Activated T-helper 17 cell treated with anti-CD3 and anti-CD28 coated beads, Interleukin-2, amount 50 U/mL, for 72 hours (primary cell): ENCODE measurements around the gene RAB22A. TPM values are rescaled to one million over a fixed set of nuclear protein-coding genes. Genes with fewer than 3 reads are reported as not detected.

Experiments
- ATAC-seq: fragments of 150-1000 bp; cut with Tn5 transposase; replicated peaks from 2 replicates; pipeline ENCODE4 v1.10.0; 2021; ENCODE audit warnings: mild to moderate bottlenecking, moderate library complexity
- H3K27ac Mint-ChIP-seq: one replicate; pipeline ENCODE4 v1.8.0; 2022; ENCODE audit warnings: mixed read lengths
- H3K27me3 Mint-ChIP-seq: one replicate; pipeline ENCODE4 v1.8.0; 2022; ENCODE audit warnings: mixed read lengths
- H3K36me3 Mint-ChIP-seq: one replicate; pipeline ENCODE4 v1.8.0; 2022; ENCODE audit warnings: low read depth, mild to moderate bottlenecking, mixed read lengths
- H3K4me1 Mint-ChIP-seq: one replicate; pipeline ENCODE4 v1.8.0; 2022; ENCODE audit warnings: mixed read lengths
- H3K4me3 Mint-ChIP-seq: one replicate; pipeline ENCODE4 v1.8.0; 2022; ENCODE audit warnings: mild to moderate bottlenecking, mixed read lengths
- H3K9me3 Mint-ChIP-seq: one replicate; pipeline ENCODE4 v1.8.0; 2022; ENCODE audit warnings: mixed read lengths
- total RNA-seq, 2 donors: library from RNA; stranded (reverse); gene quantifications; one replicate each; pipeline ENCODE4 v1.2.3, GENCODE V29; 2022

RAB22A gene
- total RNA-seq, 2 donors from 2014 or later: 11.6 to 12.8 TPM

DNA sequence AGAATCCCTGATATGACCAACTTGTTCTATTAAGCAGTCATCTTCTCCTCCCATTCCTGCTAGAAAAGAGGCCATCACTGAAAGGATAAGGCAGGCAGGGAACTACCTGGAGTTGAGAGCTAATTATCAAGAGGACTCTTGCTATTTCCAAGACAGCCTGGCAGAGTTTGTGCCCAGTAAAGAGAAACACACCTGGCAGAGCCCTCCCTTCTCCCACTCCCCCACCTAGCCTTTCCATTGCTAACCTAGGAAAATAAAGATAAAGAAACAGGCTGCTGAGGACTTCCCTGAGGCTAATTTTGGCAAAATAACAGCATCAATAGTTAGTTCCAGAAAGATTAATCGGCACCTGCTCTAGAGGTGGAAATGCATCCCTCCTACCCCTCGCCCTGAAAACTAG lies 20.4 kb upstream of the RAB22A start:
- Mint-ChIP-seq H3K27ac (no peak overlapping the region), H3K4me3 (no peak overlapping the region), H3K4me1 (peaks cover 4% of the 10 kb centered on the region), H3K27me3 (no peaks in the 10 kb centered on the region), H3K36me3 (peaks cover 19% of the 10 kb centered on the region), H3K9me3 (no peaks in the 10 kb centered on the region)
- ATAC-seq: no peak

DNA sequence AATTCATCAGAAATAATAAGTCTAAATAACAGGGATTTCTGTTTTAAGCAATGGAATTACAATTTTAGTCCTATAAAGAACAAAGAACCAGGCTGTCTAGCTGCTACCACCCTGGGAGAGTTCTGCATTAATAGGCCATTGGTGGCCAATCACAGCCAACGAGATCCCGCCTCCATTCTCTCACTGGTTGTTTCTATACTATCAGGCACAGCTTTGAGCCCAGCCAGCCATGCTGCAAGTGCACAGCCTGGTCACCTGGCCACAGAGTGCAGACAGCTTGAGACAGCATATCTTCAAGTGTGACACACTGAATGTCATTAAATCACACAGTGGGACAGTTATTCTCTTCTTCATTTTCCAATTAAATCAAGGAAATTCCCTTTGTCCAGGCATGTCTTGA lies 16.1 kb upstream of the RAB22A start:
- no peak for ATAC-seq
- no peaks in the 10 kb centered on the region for H3K27me3 Mint-ChIP-seq
- peaks cover 17% of the 10 kb centered on the region for H3K4me1 Mint-ChIP-seq
- no peak overlapping the region for H3K4me3 Mint-ChIP-seq
- H3K27ac Mint-ChIP-seq: no peak overlapping the region
- H3K36me3 Mint-ChIP-seq: no peaks in the 10 kb centered on the region
- no peaks in the 10 kb centered on the region for H3K9me3 Mint-ChIP-seq

DNA sequence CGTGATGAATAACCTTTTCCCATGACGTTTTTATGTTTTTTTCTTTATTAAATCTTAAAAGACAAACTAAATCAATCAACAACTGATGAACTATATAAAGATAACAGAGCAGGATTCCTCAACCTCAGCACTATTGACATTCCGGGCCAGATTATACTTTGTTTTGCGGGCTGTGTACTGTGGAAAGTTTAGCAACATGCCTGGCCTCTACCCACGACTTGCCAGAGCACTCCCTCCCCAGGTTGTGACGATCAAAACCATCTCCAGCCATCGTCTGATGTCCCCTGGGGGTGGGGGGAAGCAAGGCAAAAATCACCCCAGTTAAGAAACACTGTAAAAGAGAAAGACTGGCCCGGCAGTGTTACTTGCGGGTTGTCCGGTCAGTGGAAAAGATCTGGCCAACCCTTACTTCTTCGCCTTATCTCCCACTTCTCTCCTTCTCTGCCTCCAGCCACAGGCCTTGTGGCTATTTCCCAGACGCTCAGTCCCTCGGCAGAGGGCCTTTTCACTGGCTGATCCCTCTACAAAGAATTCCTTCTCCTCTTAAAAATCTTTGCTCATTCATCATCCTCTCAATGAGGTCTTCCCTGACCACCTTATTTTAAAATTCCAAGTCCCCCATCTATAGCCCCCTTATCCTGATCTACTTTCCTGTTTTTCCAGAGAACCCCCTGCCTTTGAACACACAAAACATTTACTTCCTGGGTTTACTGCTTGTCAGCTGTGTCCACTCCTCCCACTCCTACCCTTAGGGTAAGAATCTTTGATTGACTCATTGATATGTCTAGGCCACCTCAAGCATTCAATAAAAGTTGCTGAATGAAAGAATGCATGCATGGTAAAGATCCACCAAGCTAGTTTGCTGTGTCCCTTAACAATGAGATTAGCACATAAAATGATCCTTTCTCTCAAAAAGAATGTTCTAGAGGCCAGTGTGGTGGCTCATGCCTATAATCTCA lies 14.7 kb upstream of the RAB22A start:
- Mint-ChIP-seq H3K4me1 (peaks cover 17% of the 10 kb centered on the region), H3K36me3 (no peaks in the 10 kb centered on the region), H3K27ac (peak overlapping the region; percentile 4), H3K27me3 (no peaks in the 10 kb centered on the region), H3K9me3 (no peaks in the 10 kb centered on the region), H3K4me3 (no peak overlapping the region)
- ATAC-seq: no peak

DNA sequence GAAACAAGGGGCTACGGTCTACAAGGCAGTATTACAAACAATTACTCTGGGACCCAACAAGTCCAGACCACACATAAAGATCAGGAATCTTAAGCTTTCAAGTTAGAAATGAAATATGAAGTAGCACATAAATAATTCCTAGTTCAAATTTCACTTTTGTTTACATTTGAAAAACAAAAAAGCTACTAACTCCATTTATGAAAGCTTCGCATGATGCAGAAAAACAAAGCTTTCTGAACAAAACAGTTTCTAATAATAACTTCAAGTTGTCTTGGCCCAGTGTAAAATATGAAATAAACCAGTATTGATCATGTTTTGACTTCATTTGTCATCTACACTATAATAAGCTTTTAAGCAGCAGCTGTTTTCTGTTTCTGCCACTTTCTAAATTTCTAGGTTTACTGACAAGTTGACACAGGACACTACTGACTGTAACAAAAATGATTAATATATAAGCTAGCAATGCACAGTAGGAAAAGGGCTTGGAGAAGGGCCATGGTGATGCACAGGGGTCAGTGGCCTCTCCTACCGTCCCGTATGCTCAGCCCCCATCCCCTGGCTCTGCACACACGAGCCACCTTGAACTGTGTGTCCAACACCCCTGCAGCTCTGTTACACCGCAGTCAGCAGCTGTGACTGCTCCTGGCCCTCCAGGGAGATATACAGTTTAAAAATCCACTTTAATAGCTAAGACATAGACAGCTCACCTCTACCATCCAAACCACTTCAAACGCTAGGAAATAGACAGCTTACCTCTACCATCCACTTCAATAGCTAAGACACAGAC lies 13.3 kb upstream of the RAB22A start:
- no peak overlapping the region for H3K27ac Mint-ChIP-seq
- H3K9me3 Mint-ChIP-seq: no peaks in the 10 kb centered on the region

DNA sequence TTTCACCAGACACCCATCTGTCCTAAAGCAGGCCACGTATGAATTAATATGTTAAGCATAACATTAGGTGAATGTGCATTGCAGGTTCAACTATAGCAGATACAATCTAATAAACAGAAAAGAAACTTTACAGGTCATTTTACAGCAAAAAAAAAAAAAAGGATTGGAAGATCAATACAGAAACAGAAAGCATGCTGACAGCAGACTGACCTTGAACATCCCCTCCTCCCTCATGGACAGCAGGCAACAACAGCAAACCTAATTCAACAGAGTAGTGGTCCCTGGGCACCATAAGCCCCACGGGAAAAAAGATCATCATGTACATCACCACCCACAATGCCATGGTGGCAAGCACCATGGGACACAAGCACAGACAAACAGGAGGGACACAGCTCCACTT lies 12.1 kb upstream of the RAB22A start:
- Mint-ChIP-seq H3K27ac (peak overlapping the region; percentile 34), H3K27me3 (no peaks in the 10 kb centered on the region), H3K4me1 (peaks cover 17% of the 10 kb centered on the region), H3K4me3 (no peak overlapping the region), H3K9me3 (no peaks in the 10 kb centered on the region), H3K36me3 (peaks cover 2% of the 10 kb centered on the region)
- ATAC-seq: no peak

More for the DNA sequence above, 13.3 kb upstream of the RAB22A start:
- no peaks in the 10 kb centered on the region for H3K27me3 Mint-ChIP-seq
- H3K4me3 Mint-ChIP-seq: no peak overlapping the region
- no peaks in the 10 kb centered on the region for H3K36me3 Mint-ChIP-seq
- peaks cover 17% of the 10 kb centered on the region for H3K4me1 Mint-ChIP-seq
- ATAC-seq: no peak

DNA sequence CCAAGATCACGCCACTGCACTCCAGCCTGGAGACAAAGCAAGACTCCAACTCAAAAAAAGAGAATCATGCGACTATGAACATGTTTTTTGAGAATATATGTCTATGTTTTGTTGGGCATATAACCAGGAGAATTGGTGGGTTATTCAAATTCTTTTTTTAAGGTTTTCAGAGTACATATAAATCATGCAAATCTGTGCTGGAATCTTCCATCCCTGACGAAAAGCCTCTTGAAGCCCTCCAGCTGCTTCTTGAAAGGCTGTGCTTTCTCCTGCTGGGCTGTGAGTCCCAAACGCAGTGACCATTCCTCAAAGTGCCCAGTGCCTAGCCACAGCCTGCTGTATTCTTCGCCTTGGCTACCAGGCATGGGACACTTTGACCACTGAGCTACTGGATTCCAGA lies 9.2 kb upstream of the RAB22A start:
- Mint-ChIP-seq H3K9me3 (no peaks in the 10 kb centered on the region), H3K36me3 (peaks cover 17% of the 10 kb centered on the region), H3K27me3 (no peaks in the 10 kb centered on the region), H3K4me3 (no peak overlapping the region), H3K4me1 (peaks cover 20% of the 10 kb centered on the region), H3K27ac (no peak overlapping the region)
- ATAC-seq: no peak

DNA sequence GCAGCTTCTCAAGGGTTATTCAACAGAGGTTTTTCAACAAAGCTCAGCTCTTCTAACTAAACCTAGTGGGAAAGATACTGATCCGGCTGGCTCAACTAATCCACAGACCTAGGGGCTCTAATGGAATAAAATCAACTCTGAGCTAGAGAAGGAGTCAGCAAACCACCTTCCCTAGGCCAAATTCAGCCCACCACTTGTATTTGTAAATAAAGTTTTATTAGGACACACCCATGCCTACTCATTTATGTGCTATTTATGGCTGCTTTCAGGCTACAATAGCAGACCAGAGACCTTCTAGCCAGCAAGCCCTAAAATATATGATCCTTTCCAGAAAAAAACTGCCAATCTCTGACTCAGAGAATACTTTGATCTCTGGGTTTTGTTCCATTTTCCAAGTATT lies 6.0 kb upstream of the RAB22A start:
- no peaks in the 10 kb centered on the region for H3K9me3 Mint-ChIP-seq
- no peak for ATAC-seq
- no peaks in the 10 kb centered on the region for H3K27me3 Mint-ChIP-seq
- H3K27ac Mint-ChIP-seq: peak overlapping the region; percentile 2
- H3K36me3 Mint-ChIP-seq: peaks cover 28% of the 10 kb centered on the region
- H3K4me3 Mint-ChIP-seq: no peak overlapping the region
- peaks cover 35% of the 10 kb centered on the region for H3K4me1 Mint-ChIP-seq

DNA sequence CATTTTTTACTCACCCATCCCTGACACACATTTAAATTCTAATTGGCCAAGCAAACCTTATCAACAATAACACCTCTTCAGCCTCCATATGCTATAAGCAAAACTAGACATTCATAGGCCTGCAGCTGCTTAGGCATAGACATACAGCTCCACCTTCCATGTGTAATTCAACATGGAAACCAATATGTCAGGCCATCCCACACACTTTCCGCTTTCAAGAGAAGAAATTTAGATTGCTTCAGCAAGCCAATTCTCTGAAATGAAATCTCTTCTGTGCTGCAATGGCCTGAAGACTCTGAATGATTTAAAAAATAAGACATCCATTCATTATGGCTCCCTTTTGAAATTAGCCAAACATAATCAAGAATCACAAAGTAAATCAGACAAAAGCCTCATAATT lies 4.5 kb upstream of the RAB22A start:
- H3K27me3 Mint-ChIP-seq: no peaks in the 10 kb centered on the region

DNA sequence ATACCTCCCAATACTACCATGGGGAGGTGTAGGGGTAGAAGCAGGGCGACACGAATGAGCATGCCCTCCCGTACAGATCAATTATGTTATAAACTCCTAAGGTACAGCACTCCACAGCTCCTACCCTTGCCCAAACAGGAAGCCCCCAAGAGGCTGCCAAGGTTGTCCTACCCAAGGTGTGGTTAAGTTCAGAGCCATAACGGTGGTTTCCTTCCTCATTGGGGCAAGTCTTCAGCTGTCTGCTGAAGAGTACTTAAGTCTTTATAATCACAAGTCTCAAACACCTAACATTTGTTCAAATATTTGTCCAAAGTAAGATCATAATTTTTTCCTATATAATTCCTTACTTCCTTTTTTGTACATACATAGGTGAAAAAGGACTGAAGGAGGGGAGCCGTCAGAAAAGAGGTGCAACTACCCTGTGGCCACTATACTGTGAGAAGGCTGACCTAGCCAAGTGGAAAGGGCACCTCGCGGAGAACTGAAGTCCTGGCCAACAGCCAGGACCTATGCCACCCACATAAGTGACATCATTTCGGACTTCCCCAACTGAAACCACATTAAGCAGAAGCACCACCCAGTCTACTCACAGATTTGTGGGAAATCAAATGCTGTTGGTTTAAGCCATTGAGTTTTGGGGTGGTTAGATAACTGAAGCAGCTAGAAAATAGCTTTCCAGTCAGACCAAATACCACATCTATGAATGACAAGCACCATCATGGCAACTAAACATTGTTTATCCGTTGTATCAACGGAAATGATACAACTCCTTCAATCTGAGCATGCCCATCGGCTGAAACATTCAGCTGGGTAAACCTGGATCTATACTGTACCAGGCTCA lies 2.9 kb upstream of the RAB22A start:
- Mint-ChIP-seq H3K4me1 (peaks cover 35% of the 10 kb centered on the region), H3K4me3 (peak overlapping the region; percentile 76), H3K27ac (peak overlapping the region; percentile 97), H3K9me3 (no peaks in the 10 kb centered on the region), H3K27me3 (no peaks in the 10 kb centered on the region), H3K36me3 (peaks cover 38% of the 10 kb centered on the region)
- ATAC-seq: peak; percentile 88

More for the DNA sequence above, 4.5 kb upstream of the RAB22A start:
- ATAC-seq: no peak
- H3K4me1 Mint-ChIP-seq: peaks cover 35% of the 10 kb centered on the region
- peak overlapping the region; percentile 97 for H3K27ac Mint-ChIP-seq
- H3K9me3 Mint-ChIP-seq: no peaks in the 10 kb centered on the region
- H3K36me3 Mint-ChIP-seq: peaks cover 28% of the 10 kb centered on the region
- peak overlapping the region; percentile 76 for H3K4me3 Mint-ChIP-seq

DNA sequence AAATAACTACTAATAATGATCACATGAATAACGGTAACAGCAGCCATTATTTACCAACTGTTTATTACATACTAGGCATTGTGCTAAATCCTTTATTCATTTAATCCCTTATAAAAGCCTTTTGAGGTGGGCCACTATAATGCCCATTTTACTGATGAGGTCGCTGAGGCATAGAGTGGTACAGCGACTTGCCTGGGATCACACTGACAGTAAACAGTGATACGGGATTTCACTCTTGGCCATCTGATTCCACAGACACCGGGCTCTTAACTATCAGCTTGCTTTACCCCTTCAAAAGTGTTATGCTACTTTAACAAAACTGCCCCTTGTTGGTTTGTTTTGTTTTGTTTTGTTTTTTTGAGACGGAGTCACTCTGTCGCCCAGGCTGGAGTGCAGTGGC lies 2.2 kb upstream of the RAB22A start:
- peaks cover 35% of the 10 kb centered on the region for H3K4me1 Mint-ChIP-seq
- peak overlapping the region; percentile 97 for H3K27ac Mint-ChIP-seq
- ATAC-seq: peak; percentile 1
- H3K36me3 Mint-ChIP-seq: peaks cover 43% of the 10 kb centered on the region
- no peaks in the 10 kb centered on the region for H3K9me3 Mint-ChIP-seq
- peak overlapping the region; percentile 76 for H3K4me3 Mint-ChIP-seq
- H3K27me3 Mint-ChIP-seq: no peaks in the 10 kb centered on the region

DNA sequence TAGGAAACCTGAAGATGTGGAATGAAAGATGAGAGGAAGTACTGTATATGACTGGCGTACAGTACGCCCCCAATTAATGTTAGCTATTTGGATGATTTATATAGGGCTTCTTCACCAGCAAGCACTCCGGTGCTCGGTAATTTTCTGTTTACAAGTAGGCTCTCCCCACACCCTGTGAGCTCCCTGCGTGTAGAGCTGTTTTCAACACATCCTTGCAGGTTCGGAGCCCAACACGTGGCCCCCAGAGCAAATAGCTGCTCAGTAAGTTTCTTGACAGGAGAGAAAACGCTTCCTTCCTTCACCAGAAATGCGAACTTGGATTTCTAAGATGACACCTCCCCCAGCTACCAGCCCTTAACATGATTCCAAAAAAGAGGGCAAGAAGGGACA lies 1.2 kb upstream of the RAB22A start:
- peaks cover 42% of the 10 kb centered on the region for H3K4me1 Mint-ChIP-seq

DNA sequence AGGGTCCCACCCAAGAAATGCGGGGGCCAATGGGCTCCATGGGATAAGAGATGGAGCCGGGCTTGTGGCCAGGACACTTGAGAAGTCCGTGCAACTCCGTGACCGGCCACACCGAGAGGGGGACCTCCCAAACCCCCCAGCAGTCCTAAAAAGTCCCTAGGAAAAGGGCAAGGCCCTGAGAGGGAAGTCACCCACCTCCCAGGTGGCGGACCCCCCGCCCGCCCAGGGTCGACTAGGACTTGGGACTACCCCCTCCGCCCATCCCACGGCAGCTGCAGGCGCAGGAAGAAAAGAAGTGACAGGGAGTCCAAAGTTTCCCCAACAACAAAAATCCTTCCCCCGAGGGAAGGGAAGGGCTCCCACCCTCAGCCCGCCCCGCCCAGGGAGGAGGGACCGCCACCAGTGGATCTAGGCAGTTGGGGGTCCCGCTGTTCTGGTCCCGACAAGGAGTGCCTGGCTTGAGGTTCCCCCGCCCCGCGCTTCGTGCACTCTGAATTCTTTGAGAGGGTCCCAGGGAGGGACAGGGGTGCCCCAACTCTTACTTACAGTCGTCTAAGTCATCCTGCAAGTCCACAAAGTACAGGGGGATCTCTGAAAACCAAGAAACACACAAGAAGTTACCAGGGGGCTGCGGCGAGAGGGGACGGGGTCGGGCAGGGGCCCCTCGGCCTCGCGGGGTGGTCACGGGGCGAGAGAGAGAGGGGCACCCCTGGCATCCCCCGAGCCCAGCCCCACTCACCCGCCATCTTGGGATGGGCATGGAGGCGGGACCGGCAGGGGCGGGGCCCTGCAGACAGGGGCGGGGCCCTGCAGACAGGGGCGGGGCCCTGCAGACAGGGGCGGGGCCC lies 611 bp upstream of the RAB22A start:
- peak; percentile 23 for ATAC-seq
- no peaks in the 10 kb centered on the region for H3K9me3 Mint-ChIP-seq
- H3K27ac Mint-ChIP-seq: peak overlapping the region; percentile 97
- peaks cover 53% of the 10 kb centered on the region for H3K36me3 Mint-ChIP-seq
- peak overlapping the region; percentile 76 for H3K4me3 Mint-ChIP-seq
- H3K27me3 Mint-ChIP-seq: no peaks in the 10 kb centered on the region
- H3K4me1 Mint-ChIP-seq: peaks cover 49% of the 10 kb centered on the region

More for the DNA sequence above, 1.2 kb upstream of the RAB22A start:
- H3K27ac Mint-ChIP-seq: peak overlapping the region; percentile 97
- H3K36me3 Mint-ChIP-seq: peaks cover 47% of the 10 kb centered on the region
- no peak for ATAC-seq
- H3K9me3 Mint-ChIP-seq: no peaks in the 10 kb centered on the region
- peak overlapping the region; percentile 76 for H3K4me3 Mint-ChIP-seq
- no peaks in the 10 kb centered on the region for H3K27me3 Mint-ChIP-seq

DNA sequence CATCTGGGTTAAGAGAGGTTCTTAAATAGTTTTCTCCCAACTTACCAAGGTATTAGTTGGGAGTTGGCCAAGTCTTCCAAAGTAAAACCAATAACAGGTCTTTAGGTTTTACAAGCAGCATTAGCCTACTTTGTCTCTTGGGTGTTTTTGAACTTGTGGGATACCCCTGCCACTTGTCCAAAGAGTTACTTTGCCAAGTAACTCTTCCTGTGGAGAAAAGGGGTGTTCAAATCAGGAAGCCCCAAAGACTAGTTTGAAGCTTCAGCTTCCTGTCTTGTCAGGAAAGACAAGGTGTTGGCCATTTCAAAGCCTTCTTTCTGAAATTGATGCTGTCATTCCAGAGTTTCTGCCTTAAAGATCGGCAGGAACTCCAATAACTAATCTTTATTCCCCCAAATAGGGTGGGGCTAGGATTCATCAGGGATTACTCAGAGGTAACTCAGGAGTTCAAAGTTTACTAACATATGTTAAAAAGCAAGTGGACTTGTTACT lies 822 bp downstream of the RAB22A start:
- H3K4me1 Mint-ChIP-seq: peaks cover 49% of the 10 kb centered on the region
- H3K27ac Mint-ChIP-seq: peak overlapping the region; percentile 87
- peaks cover 58% of the 10 kb centered on the region for H3K36me3 Mint-ChIP-seq
- ATAC-seq: no peak
- no peaks in the 10 kb centered on the region for H3K27me3 Mint-ChIP-seq
- no peaks in the 10 kb centered on the region for H3K9me3 Mint-ChIP-seq
- peak overlapping the region; percentile 87 for H3K4me3 Mint-ChIP-seq
